Measurements from ENCODE around the gene CFAP73.

The CFAP73 gene

GRCh38 chr12:113144806-113145205, 4.7 kb upstream of the CFAP73 start:
- no peak for DNase-seq
- Histone ChIP-seq H2AK5ac (ENCODE audit: low read length) (no peak overlapping the region), H3K4me3 (ENCODE audit: low read depth, low read length) (no peak overlapping the region), H3K9ac (ENCODE audit: low read length) (no peak overlapping the region), H4K91ac (ENCODE audit: low read depth, low read length) (no peak overlapping the region), H2AFZ (ENCODE audit: insufficient read depth, low read length, poor library complexity) (no peak overlapping the region), H3K18ac (ENCODE audit: low read length) (no peak overlapping the region), H3K79me2 (ENCODE audit: control insufficient read depth, insufficient read depth, low read length, poor library complexity) (no peaks in the 10 kb centered on the region), H3K4me1 (ENCODE audit: control insufficient read depth in 1 of 2, insufficient read depth in 2 of 2, low read length in 2 of 2) (peaks cover 4 to 6% of the 10 kb centered on the region in 2 experiments), H4K12ac (ENCODE audit: low read depth, low read length) (no peak overlapping the region), H3K27ac (ENCODE audit: low read depth, low read length) (no peak overlapping the region), H3K27me3 (ENCODE audit: insufficient read depth, low read length) (no peaks in the 10 kb centered on the region), H2BK120ac (ENCODE audit: insufficient read depth, low read length, poor library complexity) (no peak overlapping the region), H2BK12ac (ENCODE audit: low read length) (no peak overlapping the region), H3K14ac (ENCODE audit: low read length) (no peak overlapping the region), H3K79me1 (ENCODE audit: low read length) (no peaks in the 10 kb centered on the region), H3K9me3 (ENCODE audit: insufficient read depth, low read depth, low read length) (no peaks in the 10 kb centered on the region), H3K36me3 (ENCODE audit: control insufficient read depth in 1 of 2, insufficient read depth in 2 of 2, low read length in 2 of 2) (no peaks in the 10 kb centered on the region), H3K23ac (ENCODE audit: low read length) (no peak overlapping the region), H2BK5ac (ENCODE audit: low read depth, low read length, poor library complexity) (no peak overlapping the region), H3K4me2 (ENCODE audit: low read length) (no peak overlapping the region), H3K4ac (ENCODE audit: low read depth, low read length) (no peak overlapping the region), H4K8ac (ENCODE audit: low read depth, low read length) (no peak overlapping the region)
- no CpG with 5 or more reads among the region's 5 CpGs for WGBS (ENCODE audit: extremely low coverage, insufficient coverage, insufficient read length)

- Histone ChIP-seq H3K4ac (ENCODE audit: low read depth, low read length) (no peak overlapping the region), H3K4me1 (ENCODE audit: control insufficient read depth in 1 of 2, insufficient read depth in 2 of 2, low read length in 2 of 2) (peaks cover 7 to 8% of the 10 kb centered on the region in 2 experiments), H3K23ac (ENCODE audit: low read length) (no peak overlapping the region), H3K9me3 (ENCODE audit: insufficient read depth, low read depth, low read length) (no peaks in the 10 kb centered on the region), H2AFZ (ENCODE audit: insufficient read depth, low read length, poor library complexity) (no peak overlapping the region), H4K12ac (ENCODE audit: low read depth, low read length) (no peak overlapping the region), H2AK5ac (ENCODE audit: low read length) (no peak overlapping the region), H3K18ac (ENCODE audit: low read length) (no peak overlapping the region), H3K27me3 (ENCODE audit: insufficient read depth, low read length) (no peaks in the 10 kb centered on the region), H3K36me3 (ENCODE audit: control insufficient read depth in 1 of 2, insufficient read depth in 2 of 2, low read length in 2 of 2) (no peaks in the 10 kb centered on the region), H3K27ac (ENCODE audit: low read depth, low read length) (no peak overlapping the region), H3K9ac (ENCODE audit: low read length) (no peak overlapping the region), H3K79me2 (ENCODE audit: control insufficient read depth, insufficient read depth, low read length, poor library complexity) (no peaks in the 10 kb centered on the region), H2BK5ac (ENCODE audit: low read depth, low read length, poor library complexity) (no peak overlapping the region), H2BK12ac (ENCODE audit: low read length) (no peak overlapping the region), H3K4me3 (ENCODE audit: low read depth, low read length) (no peak overlapping the region), H3K14ac (ENCODE audit: low read length) (no peak overlapping the region), H4K91ac (ENCODE audit: low read depth, low read length) (no peak overlapping the region), H3K4me2 (ENCODE audit: low read length) (no peak overlapping the region), H3K79me1 (ENCODE audit: low read length) (no peaks in the 10 kb centered on the region), H4K8ac (ENCODE audit: low read depth, low read length) (no peak overlapping the region), H2BK120ac (ENCODE audit: insufficient read depth, low read length, poor library complexity) (no peak overlapping the region)
- DNase-seq, result no peak
- WGBS (ENCODE audit: extremely low coverage, insufficient coverage, insufficient read length), result no CpG with 5 or more reads among the region's 12 CpGs
Observed at GRCh38 chr12:113145720-113146551, 3.6 kb upstream of the CFAP73 start.

DNA sequence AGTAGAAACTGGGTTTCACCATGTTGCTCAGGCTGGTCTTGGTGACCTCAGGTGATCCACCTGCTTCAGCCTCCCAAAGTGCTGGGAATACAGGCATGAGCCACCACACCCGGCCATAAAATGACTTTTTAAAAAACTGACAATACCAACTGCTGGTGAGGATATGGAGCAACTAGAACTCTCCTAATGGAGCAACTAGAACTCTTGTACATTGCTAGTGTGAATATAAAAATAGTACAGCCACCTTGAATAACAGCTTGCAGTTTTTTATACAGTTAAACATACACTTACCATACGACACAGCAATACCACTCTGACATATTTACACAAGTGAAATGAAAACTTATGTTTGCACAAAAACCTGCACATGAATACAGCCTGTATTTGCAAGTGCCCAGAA, 2.5 kb upstream of the CFAP73 start:
- Histone ChIP-seq H4K91ac (ENCODE audit: low read depth, low read length) (no peak overlapping the region), H3K23ac (ENCODE audit: low read length) (no peak overlapping the region), H4K8ac (ENCODE audit: low read depth, low read length) (no peak overlapping the region), H3K79me1 (ENCODE audit: low read length) (no peaks in the 10 kb centered on the region), H2BK5ac (ENCODE audit: low read depth, low read length, poor library complexity) (no peak overlapping the region), H2BK12ac (ENCODE audit: low read length) (no peak overlapping the region), H4K12ac (ENCODE audit: low read depth, low read length) (no peak overlapping the region), H3K9ac (ENCODE audit: low read length) (no peak overlapping the region), H3K36me3 (ENCODE audit: control insufficient read depth in 1 of 2, insufficient read depth in 2 of 2, low read length in 2 of 2) (no peaks in the 10 kb centered on the region), H3K18ac (ENCODE audit: low read length) (no peak overlapping the region), H3K4me1 (ENCODE audit: control insufficient read depth in 1 of 2, insufficient read depth in 2 of 2, low read length in 2 of 2) (peaks cover 7 to 8% of the 10 kb centered on the region in 2 experiments), H3K9me3 (ENCODE audit: insufficient read depth, low read depth, low read length) (no peaks in the 10 kb centered on the region), H2BK120ac (ENCODE audit: insufficient read depth, low read length, poor library complexity) (no peak overlapping the region), H3K4ac (ENCODE audit: low read depth, low read length) (no peak overlapping the region), H3K4me2 (ENCODE audit: low read length) (no peak overlapping the region), H3K79me2 (ENCODE audit: control insufficient read depth, insufficient read depth, low read length, poor library complexity) (no peaks in the 10 kb centered on the region), H3K4me3 (ENCODE audit: low read depth, low read length) (no peak overlapping the region), H3K27ac (ENCODE audit: low read depth, low read length) (no peak overlapping the region), H2AK5ac (ENCODE audit: low read length) (no peak overlapping the region), H3K14ac (ENCODE audit: low read length) (no peak overlapping the region), H2AFZ (ENCODE audit: insufficient read depth, low read length, poor library complexity) (no peak overlapping the region), H3K27me3 (ENCODE audit: insufficient read depth, low read length) (no peaks in the 10 kb centered on the region)
- DNase-seq, result no peak
- no CpG with 5 or more reads among the region's 2 CpGs for WGBS (ENCODE audit: extremely low coverage, insufficient coverage, insufficient read length)

DNA sequence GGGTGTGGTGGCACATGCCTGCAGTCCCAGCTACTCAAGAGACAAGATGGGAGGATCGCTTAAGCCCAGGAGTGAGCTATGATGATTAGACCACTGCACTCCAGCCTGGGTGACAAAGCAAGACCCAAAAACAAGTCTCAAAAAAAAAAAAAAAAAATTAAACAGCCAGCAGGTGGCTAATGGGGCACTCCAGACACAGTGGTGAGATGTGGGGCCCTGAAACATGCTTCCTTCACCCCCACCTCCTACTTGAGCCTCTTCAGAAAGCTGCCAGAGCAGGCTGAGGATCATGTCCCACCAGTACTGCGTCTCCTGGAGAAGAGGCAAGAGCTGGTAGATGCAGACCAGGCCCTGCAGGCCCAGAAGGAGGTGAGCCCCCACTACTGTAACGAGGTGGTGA, 2.1 kb downstream of the CFAP73 start:
- Histone ChIP-seq H3K4ac (ENCODE audit: low read depth, low read length) (no peak overlapping the region), H3K18ac (ENCODE audit: low read length) (no peak overlapping the region), H3K79me1 (ENCODE audit: low read length) (no peaks in the 10 kb centered on the region), H4K91ac (ENCODE audit: low read depth, low read length) (no peak overlapping the region), H3K9ac (ENCODE audit: low read length) (no peak overlapping the region), H3K14ac (ENCODE audit: low read length) (no peak overlapping the region), H3K23ac (ENCODE audit: low read length) (no peak overlapping the region), H2BK5ac (ENCODE audit: low read depth, low read length, poor library complexity) (no peak overlapping the region), H2BK12ac (ENCODE audit: low read length) (no peak overlapping the region), H3K4me3 (ENCODE audit: low read depth, low read length) (no peak overlapping the region), H3K79me2 (ENCODE audit: control insufficient read depth, insufficient read depth, low read length, poor library complexity) (no peaks in the 10 kb centered on the region), H2AFZ (ENCODE audit: insufficient read depth, low read length, poor library complexity) (no peak overlapping the region), H3K9me3 (ENCODE audit: insufficient read depth, low read depth, low read length) (no peaks in the 10 kb centered on the region), H4K12ac (ENCODE audit: low read depth, low read length) (no peak overlapping the region), H3K27ac (ENCODE audit: low read depth, low read length) (no peak overlapping the region), H2BK120ac (ENCODE audit: insufficient read depth, low read length, poor library complexity) (no peak overlapping the region), H3K4me1 (ENCODE audit: control insufficient read depth in 1 of 2, insufficient read depth in 2 of 2, low read length in 2 of 2) (peaks cover 8 to 15% of the 10 kb centered on the region in 2 experiments), H3K36me3 (ENCODE audit: control insufficient read depth in 1 of 2, insufficient read depth in 2 of 2, low read length in 2 of 2) (no peaks in the 10 kb centered on the region), H3K4me2 (ENCODE audit: low read length) (no peak overlapping the region), H4K8ac (ENCODE audit: low read depth, low read length) (no peak overlapping the region), H3K27me3 (ENCODE audit: insufficient read depth, low read length) (peaks cover 27% of the 10 kb centered on the region), H2AK5ac (ENCODE audit: low read length) (no peak overlapping the region)
- no peak for DNase-seq
- no CpG with 5 or more reads among the region's 3 CpGs for WGBS (ENCODE audit: extremely low coverage, insufficient coverage, insufficient read length)
